ENCODE measurements around the gene CSRNP3. TPM values are rescaled to one million over a fixed set of nuclear protein-coding genes. Genes with fewer than 3 reads are reported as not detected.

CSRNP3 gene
- total and polyA plus RNA-seq, 2 experiments from 2014 or later = 3.0 to 14.0 TPM

DNA sequence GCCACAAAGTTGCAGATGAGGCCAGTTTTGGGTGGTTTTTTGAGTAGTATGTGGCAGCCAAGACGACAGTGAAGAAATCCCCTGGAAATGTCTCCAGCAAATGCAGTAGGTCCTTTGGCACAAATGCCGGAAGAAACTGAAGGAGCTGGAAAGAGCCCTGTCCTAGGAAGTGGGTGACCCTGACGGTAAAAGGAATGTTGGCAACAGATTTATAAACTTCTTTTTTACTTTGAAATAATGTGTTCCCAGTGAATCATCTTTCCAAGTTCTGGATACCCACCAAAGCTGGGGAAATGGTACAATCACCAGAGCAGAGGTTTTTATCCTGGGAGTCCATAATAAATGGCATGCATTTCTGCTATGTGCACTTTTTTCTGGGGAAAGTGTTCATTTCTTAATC lies 112.9 kb downstream of the CSRNP3 start:
- H3K4me2 ChIP-seq = no peak overlapping the region
- no peaks in the 10 kb centered on the region for H3K79me2 ChIP-seq

DNA sequence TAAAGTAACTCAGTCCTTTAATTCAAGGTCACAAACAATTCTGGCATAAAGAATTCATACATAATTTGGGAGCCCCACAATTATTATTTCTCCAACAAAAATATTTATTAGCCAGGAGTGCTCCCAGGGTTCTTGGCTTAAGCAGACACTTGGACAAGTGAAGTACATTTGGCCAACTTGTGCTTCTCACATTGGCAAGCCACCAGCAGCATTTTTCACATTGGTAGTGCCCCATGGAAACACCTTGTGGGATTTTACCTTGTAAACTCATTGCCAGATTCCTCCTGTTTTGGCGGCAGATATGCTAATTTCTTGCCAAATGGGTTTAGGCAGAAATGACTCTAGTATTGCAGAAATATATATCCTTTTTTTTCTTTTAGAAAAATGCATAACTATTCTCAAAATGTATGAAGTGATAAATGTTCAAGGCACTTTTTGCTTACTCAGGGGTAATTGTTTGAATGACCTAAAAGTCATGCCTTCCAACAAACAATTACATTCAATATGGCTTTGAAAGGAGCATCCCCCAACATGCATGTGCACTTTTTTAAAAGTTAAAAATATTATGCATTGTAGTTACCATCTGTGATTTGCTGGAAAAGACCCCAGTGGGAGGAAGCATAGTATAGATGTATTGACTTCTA lies 113.5 kb downstream of the CSRNP3 start:
- peaks cover 3% of the 10 kb centered on the region for H3K4me1 ChIP-seq (ENCODE audit: insufficient read depth)
- DNase-seq (ENCODE audit: low spot score) = no peak
- no peaks in the 10 kb centered on the region for H3K9me2 ChIP-seq (replicated peaks; ENCODE audit: insufficient read depth)
- 94% methylated on average over 1 of the region's 1 CpG for WGBS (ENCODE audit: low lambda C conversion rate, missing lambda C conversion rate)
- no peak overlapping the region for H3K4me3 ChIP-seq
- H3K27me3 ChIP-seq = no peaks in the 10 kb centered on the region
- no peaks in the 10 kb centered on the region for H4K20me1 ChIP-seq (ENCODE audit: insufficient read depth, poor library complexity, severe bottlenecking)
- H3K79me2 ChIP-seq = no peaks in the 10 kb centered on the region
- peak overlapping the region; percentile 42 for H3K27ac ChIP-seq
- TF ChIP-seq EZH2phosphoT487 (IDR thresholded peaks at IDR 0.05; ENCODE audit: low read depth, severe bottlenecking, unreplicated experiment) (no peak), EZH2 (IDR thresholded peaks at IDR 0.05; ENCODE audit: borderline replicate concordance) (no peak)
- TF ChIP-seq, protein P1, sequence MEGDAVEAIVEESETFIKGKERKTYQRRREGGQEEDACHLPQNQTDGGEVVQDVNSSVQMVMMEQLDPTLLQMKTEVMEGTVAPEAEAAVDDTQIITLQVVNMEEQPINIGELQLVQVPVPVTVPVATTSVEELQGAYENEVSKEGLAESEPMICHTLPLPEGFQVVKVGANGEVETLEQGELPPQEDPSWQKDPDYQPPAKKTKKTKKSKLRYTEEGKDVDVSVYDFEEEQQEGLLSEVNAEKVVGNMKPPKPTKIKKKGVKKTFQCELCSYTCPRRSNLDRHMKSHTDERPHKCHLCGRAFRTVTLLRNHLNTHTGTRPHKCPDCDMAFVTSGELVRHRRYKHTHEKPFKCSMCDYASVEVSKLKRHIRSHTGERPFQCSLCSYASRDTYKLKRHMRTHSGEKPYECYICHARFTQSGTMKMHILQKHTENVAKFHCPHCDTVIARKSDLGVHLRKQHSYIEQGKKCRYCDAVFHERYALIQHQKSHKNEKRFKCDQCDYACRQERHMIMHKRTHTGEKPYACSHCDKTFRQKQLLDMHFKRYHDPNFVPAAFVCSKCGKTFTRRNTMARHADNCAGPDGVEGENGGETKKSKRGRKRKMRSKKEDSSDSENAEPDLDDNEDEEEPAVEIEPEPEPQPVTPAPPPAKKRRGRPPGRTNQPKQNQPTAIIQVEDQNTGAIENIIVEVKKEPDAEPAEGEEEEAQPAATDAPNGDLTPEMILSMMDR (IDR thresholded peaks at IDR 0.05; ENCODE audit: poor library complexity) = no peak
- no peak overlapping the region for H3K4me2 ChIP-seq
- H3K36me3 ChIP-seq (replicated peaks; ENCODE audit: insufficient read depth, low read depth) = no peaks in the 10 kb centered on the region
- H2AFZ ChIP-seq = no peak overlapping the region
- H3K9me3 ChIP-seq (ENCODE audit: low read depth) = no peaks in the 10 kb centered on the region

More for the DNA sequence above, 112.9 kb downstream of the CSRNP3 start:
- Histone ChIP-seq H3K36me3 (replicated peaks; ENCODE audit: insufficient read depth, low read depth) (no peaks in the 10 kb centered on the region), H3K27me3 (no peaks in the 10 kb centered on the region), H3K27ac (no peak overlapping the region), H3K4me1 (ENCODE audit: insufficient read depth) (peaks cover 2% of the 10 kb centered on the region), H3K4me3 (no peak overlapping the region), H3K9me3 (ENCODE audit: low read depth) (no peaks in the 10 kb centered on the region), H3K9me2 (replicated peaks; ENCODE audit: insufficient read depth) (no peaks in the 10 kb centered on the region), H4K20me1 (ENCODE audit: insufficient read depth, poor library complexity, severe bottlenecking) (no peaks in the 10 kb centered on the region), H2AFZ (no peak overlapping the region)
- WGBS (ENCODE audit: low lambda C conversion rate, missing lambda C conversion rate) = 77% methylated on average over 3 of the region's 3 CpGs
- DNase-seq (ENCODE audit: low spot score) = no peak
- TF ChIP-seq EZH2 (IDR thresholded peaks at IDR 0.05; ENCODE audit: borderline replicate concordance) (no peak), EZH2phosphoT487 (IDR thresholded peaks at IDR 0.05; ENCODE audit: low read depth, severe bottlenecking, unreplicated experiment) (no peak)
- TF ChIP-seq, protein P1 (IDR thresholded peaks at IDR 0.05; ENCODE audit: poor library complexity) = no peak

DNA sequence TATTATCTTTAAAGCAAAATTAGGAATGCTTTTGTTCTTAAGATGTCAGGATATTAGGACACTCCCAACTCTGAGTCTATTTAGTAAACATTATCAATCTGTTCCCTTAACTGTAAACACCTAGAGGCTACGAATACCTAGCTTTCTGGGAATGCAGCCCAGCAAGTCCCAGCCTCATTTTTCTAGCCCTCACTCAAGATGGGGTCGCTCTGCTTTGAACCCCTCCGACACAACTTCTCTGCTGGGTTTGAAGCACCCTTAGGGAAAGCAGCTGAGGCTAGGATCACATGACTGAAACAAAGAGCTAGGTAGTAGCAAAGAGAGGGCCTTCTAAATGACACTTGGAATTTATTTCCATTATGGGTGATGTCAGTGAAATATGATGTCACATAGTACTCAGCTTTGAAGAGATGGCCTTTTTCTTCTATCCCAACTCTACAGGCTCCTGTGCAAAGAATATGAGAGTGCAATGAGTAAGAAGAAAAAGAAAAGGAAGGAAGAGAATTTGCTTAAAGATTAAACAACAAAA lies 114.7 kb downstream of the CSRNP3 start:
- Histone ChIP-seq H3K27me3 (no peaks in the 10 kb centered on the region), H4K20me1 (ENCODE audit: insufficient read depth, poor library complexity, severe bottlenecking) (no peaks in the 10 kb centered on the region), H3K79me2 (no peaks in the 10 kb centered on the region), H3K9me2 (replicated peaks; ENCODE audit: insufficient read depth) (no peaks in the 10 kb centered on the region), H3K27ac (peak overlapping the region; percentile 42), H2AFZ (no peak overlapping the region), H3K4me3 (no peak overlapping the region), H3K4me1 (ENCODE audit: insufficient read depth) (peaks cover 3% of the 10 kb centered on the region), H3K4me2 (no peak overlapping the region), H3K36me3 (replicated peaks; ENCODE audit: insufficient read depth, low read depth) (no peaks in the 10 kb centered on the region), H3K9me3 (ENCODE audit: low read depth) (no peaks in the 10 kb centered on the region)
- 72% methylated on average over 3 of the region's 3 CpGs for WGBS (ENCODE audit: low lambda C conversion rate, missing lambda C conversion rate)
- TF ChIP-seq EZH2phosphoT487 (IDR thresholded peaks at IDR 0.05; ENCODE audit: low read depth, severe bottlenecking, unreplicated experiment) (no peak), EZH2 (IDR thresholded peaks at IDR 0.05; ENCODE audit: borderline replicate concordance) (no peak)
- TF ChIP-seq, protein P1 (IDR thresholded peaks at IDR 0.05; ENCODE audit: poor library complexity) = no peak
- DNase-seq (ENCODE audit: low spot score) = peak; percentile 18

All from hepatocyte (in vitro differentiated cells).